D721Med (cell line): ENCODE data around the gene YPEL4.

Experiments
- DNase-seq: peaks from one replicate; pipeline ENCODE4 v3.0.0; 2011; ENCODE audit warnings: low spot score; ENCODE audit not compliant: insufficient read length
- FAIRE-seq: peaks from 2 replicates; lab custom pipeline; 2011; peaks lifted over from hg19 to GRCh38; lab: Jason Lieb, UNC
- TF ChIP-seq, protein P1 (sequence below): IDR thresholded peaks from 2 replicates; pipeline ENCODE4 v1.5.1; 2012; ENCODE audit warnings: mild to moderate bottlenecking, control low read depth; ENCODE audit not compliant: insufficient read depth; ENCODE audit errors: missing control alignments

YPEL4 gene

DNA sequence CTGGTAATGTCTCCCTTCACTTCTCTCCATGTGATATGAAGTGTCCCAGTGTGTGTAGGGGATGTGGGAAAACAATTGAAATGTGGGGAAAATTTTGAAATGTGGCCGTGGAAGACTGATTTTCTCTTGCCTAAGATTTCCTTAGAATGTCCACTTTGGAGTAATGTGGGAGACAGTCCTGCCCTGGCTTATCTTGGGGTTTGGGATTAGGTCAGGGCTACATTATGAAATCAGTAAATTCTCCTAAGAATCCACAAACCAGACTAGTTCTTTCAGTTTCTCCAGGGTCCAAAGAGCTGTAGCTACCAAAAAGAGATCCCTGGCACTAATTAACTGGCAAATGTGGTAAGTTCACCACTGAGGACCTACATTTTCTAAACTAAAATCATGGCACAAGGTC is 22.8 kb downstream of the YPEL4 start:
- FAIRE-seq (no peak), DNase-seq (no peak)
- TF ChIP-seq, protein P1, sequence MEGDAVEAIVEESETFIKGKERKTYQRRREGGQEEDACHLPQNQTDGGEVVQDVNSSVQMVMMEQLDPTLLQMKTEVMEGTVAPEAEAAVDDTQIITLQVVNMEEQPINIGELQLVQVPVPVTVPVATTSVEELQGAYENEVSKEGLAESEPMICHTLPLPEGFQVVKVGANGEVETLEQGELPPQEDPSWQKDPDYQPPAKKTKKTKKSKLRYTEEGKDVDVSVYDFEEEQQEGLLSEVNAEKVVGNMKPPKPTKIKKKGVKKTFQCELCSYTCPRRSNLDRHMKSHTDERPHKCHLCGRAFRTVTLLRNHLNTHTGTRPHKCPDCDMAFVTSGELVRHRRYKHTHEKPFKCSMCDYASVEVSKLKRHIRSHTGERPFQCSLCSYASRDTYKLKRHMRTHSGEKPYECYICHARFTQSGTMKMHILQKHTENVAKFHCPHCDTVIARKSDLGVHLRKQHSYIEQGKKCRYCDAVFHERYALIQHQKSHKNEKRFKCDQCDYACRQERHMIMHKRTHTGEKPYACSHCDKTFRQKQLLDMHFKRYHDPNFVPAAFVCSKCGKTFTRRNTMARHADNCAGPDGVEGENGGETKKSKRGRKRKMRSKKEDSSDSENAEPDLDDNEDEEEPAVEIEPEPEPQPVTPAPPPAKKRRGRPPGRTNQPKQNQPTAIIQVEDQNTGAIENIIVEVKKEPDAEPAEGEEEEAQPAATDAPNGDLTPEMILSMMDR: no peak

DNA sequence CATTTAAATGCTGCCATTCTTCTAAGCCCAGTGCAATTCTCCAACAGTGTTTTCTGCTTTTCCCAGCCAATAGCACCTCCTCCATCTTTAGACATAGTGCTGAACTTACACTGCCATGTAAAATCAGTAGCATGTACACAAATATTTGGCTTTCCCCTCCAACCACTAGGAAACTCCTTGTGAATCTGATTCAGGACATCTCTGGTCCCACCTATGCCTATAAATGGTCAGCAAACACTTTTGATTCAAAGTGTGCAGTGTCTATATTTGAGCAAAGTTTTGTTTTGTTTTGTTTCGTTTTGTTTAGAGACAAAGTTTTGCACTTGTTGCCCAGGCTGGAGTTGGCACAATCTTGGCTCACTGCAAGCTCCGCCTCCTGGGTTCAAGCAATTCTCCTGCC is 24.8 kb downstream of the YPEL4 start:
- FAIRE-seq: no peak
- DNase-seq: no peak
- TF ChIP-seq, protein P1: no peak

DNA sequence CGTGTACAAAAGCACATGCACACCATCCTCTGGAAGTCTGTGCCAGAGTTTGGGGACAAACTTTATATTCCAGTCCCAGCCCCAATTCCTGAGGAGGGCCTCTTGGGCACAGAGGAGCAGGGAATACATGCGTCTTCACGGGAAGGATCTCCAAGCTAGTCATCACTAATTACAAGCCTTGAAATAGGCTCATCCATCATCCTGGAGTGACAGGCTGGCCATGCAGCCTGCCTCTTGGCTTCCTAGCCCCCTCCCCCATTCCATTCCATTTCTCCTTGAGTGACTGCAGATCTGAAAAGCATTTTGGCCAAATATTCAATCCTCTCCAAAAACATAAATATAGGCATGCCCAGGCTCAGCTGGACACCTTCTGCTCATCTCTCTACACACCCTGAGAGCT is 27.4 kb downstream of the YPEL4 start:
- DNase-seq (no peak), FAIRE-seq (no peak)
- TF ChIP-seq, protein P1: no peak

DNA sequence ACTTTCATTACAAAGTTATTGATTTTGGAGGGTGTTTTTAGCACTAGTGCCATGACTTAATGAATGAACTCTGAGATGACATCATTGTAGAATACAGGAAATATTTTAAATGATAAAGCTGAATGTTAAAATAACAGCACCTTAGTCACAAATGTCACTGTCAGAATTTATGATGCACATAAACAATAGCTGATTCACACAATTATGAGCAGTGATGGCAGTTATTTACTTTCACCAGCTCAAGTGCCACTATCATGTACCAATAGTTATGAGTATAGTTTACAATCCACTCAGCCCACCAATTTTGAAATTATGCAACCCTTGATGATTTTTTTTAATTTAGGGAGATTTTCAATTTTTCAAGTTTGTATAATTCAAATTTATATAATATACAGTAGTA is 29.2 kb downstream of the YPEL4 start:
- no peak for DNase-seq
- TF ChIP-seq, protein P1: no peak
- FAIRE-seq: no peak

DNA sequence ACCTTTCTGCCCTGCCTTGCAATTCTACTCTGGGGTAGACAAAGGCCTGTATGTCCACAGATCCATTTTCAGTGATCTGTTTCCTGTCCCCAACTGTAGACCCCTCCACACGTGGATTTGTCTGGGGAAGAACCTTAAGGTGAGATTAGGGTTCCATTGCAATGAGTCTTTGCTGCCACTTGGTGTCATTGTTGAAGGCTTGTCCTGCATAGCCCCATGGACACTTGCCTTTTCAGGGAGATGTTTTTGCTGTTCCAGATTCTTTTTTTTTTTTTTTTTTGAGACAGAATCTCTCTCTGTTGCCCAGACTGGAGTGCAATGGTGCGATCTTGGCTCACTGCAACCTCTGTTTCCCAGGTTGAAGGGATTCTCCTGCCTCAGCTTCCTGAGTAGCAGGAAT is 30.4 kb downstream of the YPEL4 start:
- TF ChIP-seq, protein P1: no peak
- FAIRE-seq (no peak), DNase-seq (no peak)

DNA sequence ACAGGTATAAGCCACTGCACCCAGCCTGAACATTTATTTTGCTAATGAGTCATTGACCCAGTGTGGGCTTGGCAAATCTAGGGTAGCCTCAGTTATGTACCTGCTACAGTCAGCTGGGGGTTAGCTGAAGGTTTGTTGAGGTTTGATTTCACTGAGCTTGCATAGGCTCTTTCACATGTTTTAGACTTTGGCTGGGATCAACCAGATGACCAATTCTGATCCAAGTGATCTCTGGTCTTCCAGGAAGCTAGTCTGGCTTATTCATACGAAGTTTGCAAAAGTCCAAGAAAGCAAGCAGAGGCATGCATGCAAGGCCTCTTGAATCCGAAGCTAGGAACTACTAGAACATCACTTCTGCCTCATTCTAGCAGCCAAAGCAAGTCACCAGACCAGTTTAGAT is 31.3 kb downstream of the YPEL4 start:
- DNase-seq (no peak), FAIRE-seq (no peak)
- TF ChIP-seq, protein P1: no peak

DNA sequence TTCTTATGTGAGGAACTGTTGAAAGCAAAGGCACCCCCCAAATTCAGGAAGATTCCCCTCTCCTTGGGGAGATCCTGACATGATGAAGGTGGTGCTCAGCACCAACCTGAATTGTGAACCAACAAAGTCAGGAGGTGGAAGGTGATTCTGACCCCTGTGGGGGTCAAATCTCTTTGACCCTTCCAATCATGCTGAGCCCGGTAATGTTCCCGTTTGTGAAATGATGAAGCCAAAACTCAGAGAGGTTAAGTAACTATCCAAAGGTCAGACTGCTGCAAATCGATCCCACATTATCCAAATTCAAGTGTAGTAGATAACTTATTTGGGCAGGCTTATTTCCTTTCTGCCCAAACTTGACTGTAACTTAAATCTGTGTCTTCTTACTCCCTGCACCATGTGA is 33.1 kb downstream of the YPEL4 start:
- TF ChIP-seq, protein P1: no peak
- no peak for FAIRE-seq
- no peak for DNase-seq
